DOHH2 (cell line): ENCODE data around the gene C6orf47.

Experiments used
- H3F3A ChIP-seq: fragments of 200-600 bp; sonication (generic), shearing (Covaris generic); 2 replicates; pipeline ENCODE4 v1.6.0; 2016; ENCODE audit warnings: antibody characterized with exemption, mild to moderate bottlenecking; ENCODE audit not compliant: control insufficient read depth, insufficient read depth
- H3K27ac ChIP-seq: fragments of 200-600 bp; sonication (generic); 2 replicates; pipeline ENCODE4 v1.5.1; 2014; ENCODE audit warnings: low read depth, mild to moderate bottlenecking, low read length, moderate library complexity
- H3K27me3 ChIP-seq: fragments of 200-600 bp; sonication (generic); 2 replicates; pipeline ENCODE4 v1.6.1; 2014; ENCODE audit warnings: mild to moderate bottlenecking, low read length, mixed read lengths; ENCODE audit not compliant: control insufficient read depth
- H3K36me3 ChIP-seq: fragments of 200-600 bp; sonication (generic); 2 replicates; pipeline ENCODE4 v1.6.1; 2014; ENCODE audit warnings: mild to moderate bottlenecking, low read length, moderate library complexity, mixed read lengths; ENCODE audit not compliant: control insufficient read depth
- H3K4me1 ChIP-seq: fragments of 200-600 bp; sonication (generic); 2 replicates; pipeline ENCODE4 v1.6.1; 2014; ENCODE audit warnings: mild to moderate bottlenecking, low read length, mixed read lengths; ENCODE audit not compliant: control insufficient read depth
- H3K4me2 ChIP-seq: fragments of 200-600 bp; sonication (generic); 2 replicates; pipeline ENCODE4 v1.6.0; 2014; ENCODE audit warnings: mild to moderate bottlenecking, low read length, moderate library complexity
- H3K4me3 ChIP-seq: fragments of 200-600 bp; sonication (generic); 2 replicates; pipeline ENCODE4 v1.5.1; 2014; ENCODE audit warnings: mild to moderate bottlenecking, low read length, mixed read lengths
- H3K79me2 ChIP-seq: fragments of 200-600 bp; sonication (generic); 2 replicates; pipeline ENCODE4 v1.6.1; 2014; ENCODE audit warnings: mild to moderate bottlenecking, low read length, mixed read lengths; ENCODE audit not compliant: control insufficient read depth
- H3K9me2 ChIP-seq: fragments of 200-600 bp; sonication (generic); replicated peaks from 2 replicates; pipeline ENCODE4 v1.6.1; 2014; ENCODE audit warnings: mild to moderate bottlenecking, low read length, mixed read lengths; ENCODE audit not compliant: control insufficient read depth
- H3K9me3 ChIP-seq: fragments of 200-600 bp; sonication (generic); 2 replicates; pipeline ENCODE4 v1.6.1; 2014; ENCODE audit warnings: antibody characterized with exemption, low read length, mixed read lengths; ENCODE audit not compliant: control insufficient read depth, insufficient read depth
- H4K20me1 ChIP-seq: fragments of 200-600 bp; sonication (generic); 2 replicates; pipeline ENCODE4 v1.6.0; 2014; ENCODE audit warnings: low read depth, mild to moderate bottlenecking, antibody characterized with exemption, low read length, moderate library complexity; ENCODE audit not compliant: control insufficient read depth, insufficient read depth
- EZH2phosphoT487 ChIP-seq: fragments of 200-600 bp; sonication (generic); IDR thresholded peaks from 2 replicates; pipeline ENCODE4 v1.6.1; 2017; ENCODE audit warnings: borderline replicate concordance, mild to moderate bottlenecking, antibody characterized with exemption, low read length, moderate library complexity, mixed read lengths
- TF ChIP-seq, protein P1 (sequence below): fragments of 200-600 bp; sonication (generic); IDR thresholded peaks from one replicate; pipeline ENCODE4 v1.5.1; 2014; ENCODE audit warnings: antibody characterized with exemption, mild to moderate bottlenecking, low read depth, low read length; ENCODE audit not compliant: poor library complexity, severe bottlenecking

The C6orf47 gene

DNA sequence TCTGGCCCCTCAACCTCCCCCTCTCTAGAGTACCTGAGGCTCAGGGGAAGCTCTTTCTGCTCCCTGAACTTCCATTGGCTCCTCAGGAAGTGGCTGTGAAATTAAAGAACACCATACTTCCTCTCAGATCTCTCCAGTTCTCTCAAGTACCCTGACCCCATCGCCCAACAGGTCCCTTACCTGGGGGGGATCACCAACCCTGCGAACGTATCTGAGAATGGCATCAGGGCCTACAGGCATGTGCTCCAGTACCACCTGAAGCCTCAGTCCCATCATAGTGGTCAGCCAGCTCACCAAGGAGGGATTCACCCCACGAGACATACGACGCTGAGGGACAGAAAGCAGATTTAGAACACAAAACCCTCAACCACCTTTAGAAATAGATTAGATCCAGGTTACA is 20.0 kb downstream of the C6orf47 start:
- Histone ChIP-seq H4K20me1 (no peaks in the 10 kb centered on the region), H3K9me2 (no peaks in the 10 kb centered on the region), H3K27me3 (no peaks in the 10 kb centered on the region), H3K36me3 (peaks cover 91% of the 10 kb centered on the region), H3K27ac (no peak overlapping the region), H3K79me2 (no peaks in the 10 kb centered on the region), H3K4me1 (no peaks in the 10 kb centered on the region), H3K4me2 (no peak overlapping the region), H3K9me3 (no peaks in the 10 kb centered on the region), H3F3A (peaks cover 42% of the 10 kb centered on the region), H3K4me3 (no peak overlapping the region)
- TF ChIP-seq, protein P1, sequence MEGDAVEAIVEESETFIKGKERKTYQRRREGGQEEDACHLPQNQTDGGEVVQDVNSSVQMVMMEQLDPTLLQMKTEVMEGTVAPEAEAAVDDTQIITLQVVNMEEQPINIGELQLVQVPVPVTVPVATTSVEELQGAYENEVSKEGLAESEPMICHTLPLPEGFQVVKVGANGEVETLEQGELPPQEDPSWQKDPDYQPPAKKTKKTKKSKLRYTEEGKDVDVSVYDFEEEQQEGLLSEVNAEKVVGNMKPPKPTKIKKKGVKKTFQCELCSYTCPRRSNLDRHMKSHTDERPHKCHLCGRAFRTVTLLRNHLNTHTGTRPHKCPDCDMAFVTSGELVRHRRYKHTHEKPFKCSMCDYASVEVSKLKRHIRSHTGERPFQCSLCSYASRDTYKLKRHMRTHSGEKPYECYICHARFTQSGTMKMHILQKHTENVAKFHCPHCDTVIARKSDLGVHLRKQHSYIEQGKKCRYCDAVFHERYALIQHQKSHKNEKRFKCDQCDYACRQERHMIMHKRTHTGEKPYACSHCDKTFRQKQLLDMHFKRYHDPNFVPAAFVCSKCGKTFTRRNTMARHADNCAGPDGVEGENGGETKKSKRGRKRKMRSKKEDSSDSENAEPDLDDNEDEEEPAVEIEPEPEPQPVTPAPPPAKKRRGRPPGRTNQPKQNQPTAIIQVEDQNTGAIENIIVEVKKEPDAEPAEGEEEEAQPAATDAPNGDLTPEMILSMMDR = no peak
- TF ChIP-seq EZH2phosphoT487 = no peak

DNA sequence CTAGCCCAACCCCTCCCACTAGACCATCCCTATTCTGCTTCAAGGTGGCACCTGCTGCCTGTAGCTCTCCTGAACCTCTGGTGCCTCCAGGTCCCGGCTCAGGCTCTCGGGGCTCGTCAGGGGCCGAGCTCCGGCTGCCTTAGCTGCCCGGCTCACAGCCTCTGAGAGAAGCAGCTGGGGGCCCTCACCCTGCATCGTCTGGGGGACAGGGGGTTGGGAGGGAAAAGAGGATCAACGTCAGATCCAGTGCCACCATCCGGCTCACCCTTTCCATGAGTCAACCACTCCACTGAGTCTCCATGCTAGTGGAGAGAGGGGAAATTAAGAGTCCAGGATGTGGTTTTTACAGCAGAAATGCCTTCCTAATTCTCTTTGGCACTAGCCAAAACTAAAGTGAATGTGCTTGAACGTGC is 21.1 kb downstream of the C6orf47 start:
- no peaks in the 10 kb centered on the region for H3K9me2 ChIP-seq
- no peak overlapping the region for H3K27ac ChIP-seq
- H3F3A ChIP-seq = peaks cover 49% of the 10 kb centered on the region
- no peak overlapping the region for H3K4me2 ChIP-seq
- H3K4me1 ChIP-seq = no peaks in the 10 kb centered on the region
- no peaks in the 10 kb centered on the region for H4K20me1 ChIP-seq
- no peak overlapping the region for H3K4me3 ChIP-seq
- H3K27me3 ChIP-seq = no peaks in the 10 kb centered on the region
- H3K79me2 ChIP-seq = no peaks in the 10 kb centered on the region
- H3K9me3 ChIP-seq = no peaks in the 10 kb centered on the region
- no peak for TF ChIP-seq EZH2phosphoT487
- TF ChIP-seq, protein P1 = no peak
- H3K36me3 ChIP-seq = peaks cover 91% of the 10 kb centered on the region

DNA sequence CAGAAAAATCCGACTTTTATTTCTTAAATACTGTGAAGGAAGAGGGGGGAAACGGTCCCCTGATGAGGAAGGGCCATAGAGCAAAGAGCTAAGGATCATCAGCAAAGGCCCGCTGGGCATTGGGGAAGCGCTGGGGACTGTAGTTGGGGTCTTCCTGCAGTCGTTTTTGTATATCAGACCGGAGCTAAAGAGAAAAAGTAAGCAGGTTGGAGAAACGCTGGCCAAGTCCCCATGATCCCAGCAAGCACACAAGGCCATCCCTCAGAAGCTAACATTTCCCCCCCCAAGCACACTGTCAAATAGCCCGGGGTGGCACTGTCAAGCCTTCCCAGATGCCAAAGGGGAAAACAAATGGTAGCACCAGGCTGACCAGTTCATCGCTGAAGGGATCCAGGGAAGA is 21.5 kb downstream of the C6orf47 start:
- no peak overlapping the region for H3K4me3 ChIP-seq
- no peak overlapping the region for H3K4me2 ChIP-seq
- H3K27me3 ChIP-seq = no peaks in the 10 kb centered on the region
- TF ChIP-seq, protein P1 = no peak
- TF ChIP-seq EZH2phosphoT487 = no peak
- H3K79me2 ChIP-seq = no peaks in the 10 kb centered on the region
- no peaks in the 10 kb centered on the region for H3K4me1 ChIP-seq
- H3K36me3 ChIP-seq = peaks cover 91% of the 10 kb centered on the region
- peaks cover 52% of the 10 kb centered on the region for H3F3A ChIP-seq
- H3K9me3 ChIP-seq = no peaks in the 10 kb centered on the region
- H4K20me1 ChIP-seq = no peaks in the 10 kb centered on the region; the same call in 1 of the 2 replicates
- no peak overlapping the region for H3K27ac ChIP-seq
- H3K9me2 ChIP-seq = no peaks in the 10 kb centered on the region
